Parathyroid adenoma (tissue), 2 donors: ENCODE measurements around the gene SLC25A34.

Experiments
- H2AFZ ChIP-seq: fragments of 300-600 bp; sonication (generic); one replicate; pipeline ENCODE4 v1.7.0; 2017; ENCODE audit warnings: antibody characterized with exemption, mild to moderate bottlenecking
- H3K27ac ChIP-seq: fragments of 300-600 bp; sonication (generic); one replicate; pipeline ENCODE4 v1.7.0; 2017
- H3K27me3 ChIP-seq: fragments of 300-600 bp; sonication (generic); one replicate; pipeline ENCODE4 v1.7.0; 2017; ENCODE audit warnings: low read length; ENCODE audit not compliant: control insufficient read depth, insufficient read depth
- H3K36me3 ChIP-seq: fragments of 300-600 bp; sonication (generic); one replicate; pipeline ENCODE4 v1.7.0; 2017; ENCODE audit warnings: low read length; ENCODE audit not compliant: control insufficient read depth, insufficient read depth
- H3K4me1 ChIP-seq: fragments of 300-600 bp; sonication (generic); one replicate; pipeline ENCODE4 v1.7.0; 2017; ENCODE audit warnings: control low read depth
- H3K4me2 ChIP-seq: fragments of 300-600 bp; sonication (generic); one replicate; pipeline ENCODE4 v1.7.0; 2017; ENCODE audit warnings: low read length
- H3K4me3 ChIP-seq: fragments of 300-600 bp; sonication (generic); one replicate; pipeline ENCODE4 v1.7.0; 2017; ENCODE audit warnings: low read depth, low read length
- H3K79me2 ChIP-seq: fragments of 300-600 bp; sonication (generic); one replicate; pipeline ENCODE4 v1.7.0; 2017; ENCODE audit warnings: control low read depth
- H3K9ac ChIP-seq: fragments of 300-600 bp; sonication (generic); one replicate; pipeline ENCODE4 v1.7.0; 2017; ENCODE audit warnings: mild to moderate bottlenecking
- H3K9me3 ChIP-seq: fragments of 300-600 bp; sonication (generic); one replicate; pipeline ENCODE4 v1.7.0; 2017; ENCODE audit warnings: low read length; ENCODE audit not compliant: control insufficient read depth
- TF ChIP-seq, protein P1 (sequence below): fragments of 300-600 bp; sonication (generic); IDR thresholded peaks from one replicate; pipeline ENCODE4 v1.7.0; 2017; ENCODE audit warnings: antibody characterized with exemption, mild to moderate bottlenecking
- donor health status: primary hyperparathyroidism.

The SLC25A34 gene

DNA sequence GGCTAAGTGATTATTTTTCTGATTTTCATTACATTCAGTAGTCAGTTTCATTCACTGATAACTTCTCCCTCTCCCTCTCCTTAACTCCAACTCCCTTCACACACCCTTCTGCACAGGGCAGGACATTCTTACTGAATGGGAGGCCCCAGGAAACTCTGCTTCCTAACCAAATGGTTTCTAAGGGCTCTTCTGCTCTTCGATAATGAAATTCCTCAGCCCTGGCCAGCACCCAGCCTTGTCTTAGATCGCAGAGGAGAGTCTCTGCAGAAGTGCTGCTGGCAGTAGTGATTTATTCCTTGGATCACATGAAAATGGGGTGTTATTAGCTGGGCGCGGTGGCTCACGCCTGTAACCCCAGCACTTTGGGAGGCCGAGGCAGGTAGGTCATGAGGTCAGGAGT is 35.5 kb upstream of the SLC25A34 start:
- TF ChIP-seq, protein P1, sequence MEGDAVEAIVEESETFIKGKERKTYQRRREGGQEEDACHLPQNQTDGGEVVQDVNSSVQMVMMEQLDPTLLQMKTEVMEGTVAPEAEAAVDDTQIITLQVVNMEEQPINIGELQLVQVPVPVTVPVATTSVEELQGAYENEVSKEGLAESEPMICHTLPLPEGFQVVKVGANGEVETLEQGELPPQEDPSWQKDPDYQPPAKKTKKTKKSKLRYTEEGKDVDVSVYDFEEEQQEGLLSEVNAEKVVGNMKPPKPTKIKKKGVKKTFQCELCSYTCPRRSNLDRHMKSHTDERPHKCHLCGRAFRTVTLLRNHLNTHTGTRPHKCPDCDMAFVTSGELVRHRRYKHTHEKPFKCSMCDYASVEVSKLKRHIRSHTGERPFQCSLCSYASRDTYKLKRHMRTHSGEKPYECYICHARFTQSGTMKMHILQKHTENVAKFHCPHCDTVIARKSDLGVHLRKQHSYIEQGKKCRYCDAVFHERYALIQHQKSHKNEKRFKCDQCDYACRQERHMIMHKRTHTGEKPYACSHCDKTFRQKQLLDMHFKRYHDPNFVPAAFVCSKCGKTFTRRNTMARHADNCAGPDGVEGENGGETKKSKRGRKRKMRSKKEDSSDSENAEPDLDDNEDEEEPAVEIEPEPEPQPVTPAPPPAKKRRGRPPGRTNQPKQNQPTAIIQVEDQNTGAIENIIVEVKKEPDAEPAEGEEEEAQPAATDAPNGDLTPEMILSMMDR = no peak
- Histone ChIP-seq H3K36me3 (no peaks in the 10 kb centered on the region), H3K9ac (no peak overlapping the region), H3K79me2 (peaks cover 13% of the 10 kb centered on the region), H2AFZ (no peak overlapping the region), H3K4me3 (no peak overlapping the region), H3K4me2 (no peak overlapping the region), H3K9me3 (no peaks in the 10 kb centered on the region), H3K27ac (no peak overlapping the region), H3K27me3 (no peaks in the 10 kb centered on the region), H3K4me1 (no peaks in the 10 kb centered on the region)

DNA sequence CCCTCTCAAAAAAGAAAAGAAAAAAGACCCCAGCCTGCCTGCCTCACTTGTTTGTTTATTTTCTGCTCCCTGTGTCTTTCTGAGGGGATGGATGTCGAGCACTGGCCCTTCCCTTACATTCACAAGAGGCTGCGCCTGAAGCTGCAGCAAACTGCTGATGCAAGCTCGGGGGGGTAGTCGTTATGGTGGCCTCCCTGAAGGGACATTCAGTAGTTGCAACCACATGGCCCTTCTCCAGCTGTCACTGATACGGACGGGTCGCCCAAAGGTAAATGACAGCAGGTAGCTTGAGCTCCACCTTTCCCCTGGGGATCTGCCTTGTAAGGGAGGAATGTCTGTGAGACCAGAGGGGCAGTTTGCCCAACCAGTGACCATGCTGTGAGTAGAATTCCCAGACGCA is 34.3 kb upstream of the SLC25A34 start:
- no peak overlapping the region for H3K4me2 ChIP-seq
- H3K27me3 ChIP-seq = no peaks in the 10 kb centered on the region
- no peak overlapping the region for H2AFZ ChIP-seq
- TF ChIP-seq, protein P1 = no peak
- H3K9ac ChIP-seq = no peak overlapping the region
- H3K27ac ChIP-seq = no peak overlapping the region
- H3K4me3 ChIP-seq = no peak overlapping the region
- no peaks in the 10 kb centered on the region for H3K9me3 ChIP-seq
- H3K36me3 ChIP-seq = no peaks in the 10 kb centered on the region
- no peaks in the 10 kb centered on the region for H3K4me1 ChIP-seq
- peaks cover 22% of the 10 kb centered on the region for H3K79me2 ChIP-seq

DNA sequence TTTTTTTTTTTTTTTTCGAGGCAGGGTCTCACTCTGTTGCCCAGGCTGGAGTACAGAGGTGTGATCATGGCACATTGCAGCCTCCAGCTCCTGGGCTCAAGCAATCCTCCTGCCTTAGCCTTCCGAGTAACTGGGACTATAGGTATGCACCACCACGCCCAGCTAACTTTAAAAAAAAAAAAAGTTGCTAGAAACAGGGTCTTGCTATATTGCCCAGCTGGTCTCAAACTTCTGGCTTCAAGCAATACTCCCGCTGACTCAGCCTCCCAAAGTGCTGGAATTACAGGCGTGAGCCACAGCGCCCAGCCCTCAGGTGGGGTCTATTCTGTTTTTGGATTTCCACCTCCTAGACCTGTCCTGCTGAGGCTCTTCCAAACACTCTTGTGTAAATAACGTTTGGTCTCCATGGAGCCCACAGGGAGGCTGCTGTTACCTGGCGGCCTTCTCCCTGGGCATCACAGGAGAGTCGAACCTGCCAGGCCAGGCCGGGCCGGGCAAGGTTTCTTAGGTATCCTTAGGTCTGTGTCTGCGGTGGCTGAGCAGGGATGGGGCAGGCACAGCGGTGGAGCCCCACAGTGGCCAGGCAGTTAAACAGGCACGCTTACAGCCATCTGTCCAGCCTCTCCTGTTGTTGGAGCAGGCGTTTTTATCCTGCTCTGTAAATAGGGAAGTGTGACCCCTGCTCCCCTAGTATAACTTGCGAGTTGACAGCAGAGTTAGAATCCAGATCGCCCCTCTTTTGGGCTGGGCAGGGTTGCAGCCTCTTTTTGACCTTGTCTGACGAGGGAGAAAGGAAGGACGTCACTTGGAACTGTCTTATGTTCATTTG is 33.1 kb upstream of the SLC25A34 start:
- H3K36me3 ChIP-seq = no peaks in the 10 kb centered on the region
- peak overlapping the region; percentile 88 for H3K27ac ChIP-seq
- H2AFZ ChIP-seq = peak overlapping the region; percentile 16
- peak overlapping the region; percentile 9 for H3K4me2 ChIP-seq
- TF ChIP-seq, protein P1 = peak; percentile 11
- H3K9ac ChIP-seq = no peak overlapping the region
- no peaks in the 10 kb centered on the region for H3K27me3 ChIP-seq
- no peaks in the 10 kb centered on the region for H3K9me3 ChIP-seq
- peaks cover 31% of the 10 kb centered on the region for H3K79me2 ChIP-seq
- no peak overlapping the region for H3K4me3 ChIP-seq
- H3K4me1 ChIP-seq = no peaks in the 10 kb centered on the region

DNA sequence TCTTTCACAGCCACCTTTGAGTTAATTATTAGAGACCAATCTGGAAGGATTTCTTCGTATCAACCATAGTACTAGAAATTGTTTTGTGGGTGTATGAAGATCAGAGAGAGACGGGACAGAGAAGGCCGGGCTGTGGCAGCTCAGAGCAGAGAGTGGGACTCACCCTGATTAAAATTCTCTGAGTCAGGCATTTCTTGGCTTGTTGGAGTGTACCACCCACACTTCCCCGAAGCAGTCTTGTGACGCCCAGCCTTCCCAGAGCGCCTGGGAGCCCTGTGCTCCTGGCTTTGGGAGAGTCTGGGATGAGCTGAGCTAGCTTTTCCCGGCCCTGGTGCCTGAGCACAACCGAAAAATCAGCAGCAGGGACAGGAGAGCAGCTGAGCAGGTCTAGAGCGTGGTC is 32.5 kb upstream of the SLC25A34 start:
- no peaks in the 10 kb centered on the region for H3K4me1 ChIP-seq
- peak overlapping the region; percentile 16 for H2AFZ ChIP-seq
- peak overlapping the region; percentile 88 for H3K27ac ChIP-seq
- H3K9me3 ChIP-seq = no peaks in the 10 kb centered on the region
- H3K4me3 ChIP-seq = no peak overlapping the region
- H3K27me3 ChIP-seq = no peaks in the 10 kb centered on the region
- no peak overlapping the region for H3K9ac ChIP-seq
- peak overlapping the region; percentile 9 for H3K4me2 ChIP-seq
- peaks cover 37% of the 10 kb centered on the region for H3K79me2 ChIP-seq
- TF ChIP-seq, protein P1 = no peak
- no peaks in the 10 kb centered on the region for H3K36me3 ChIP-seq
